ENCODE measurements around the gene INTS6L. TPM values are rescaled to one million over a fixed set of nuclear protein-coding genes. Genes with fewer than 3 reads are reported as not detected.
"Not testable (repeated sequence)": the region's sequence is repeated elsewhere in the genome, so short reads cannot be mapped to it uniquely, and the experiment has no call there.

INTS6L gene
- total and polyA plus RNA-seq, 3 experiments from 2014 or later, result 5.4 to 20.2 (median 19.4) TPM

DNA sequence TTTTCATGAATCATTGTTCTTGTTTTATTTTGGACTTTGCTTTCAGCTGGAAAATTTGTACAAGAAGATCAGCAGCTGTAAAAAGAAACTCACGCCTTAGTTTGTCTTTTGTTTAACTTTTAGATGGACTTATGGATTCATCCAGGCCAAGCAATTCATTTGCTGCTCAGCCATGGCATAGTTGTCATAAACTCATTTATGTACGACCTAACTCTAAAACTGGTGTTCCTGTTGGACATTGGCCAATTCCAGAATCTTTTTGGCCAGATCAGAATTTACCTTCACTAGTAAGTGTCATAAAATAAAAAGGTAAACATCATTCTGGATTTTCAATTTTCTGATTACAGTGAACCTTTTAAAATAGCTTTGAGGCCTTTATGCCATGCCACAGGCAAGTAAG is 29.1 kb downstream of the INTS6L start:
- peaks cover 0 to 76% (median 5%) of the 10 kb centered on the region in 3 donors for H3K36me3 Mint-ChIP-seq
- H3K4me1 Mint-ChIP-seq, result peaks cover 3 to 8% (median 4%) of the 10 kb centered on the region in 3 donors
- DNase-seq, result no peak
- Histone ChIP-seq H3K36me3 (ENCODE audit: insufficient read depth, low read length) (peaks cover 5% of the 10 kb centered on the region), H3K27me3 (ENCODE audit: insufficient read depth, low read length, poor library complexity, severe bottlenecking) (no peaks in the 10 kb centered on the region), H3K9me3 (ENCODE audit: low read length) (no peaks in the 10 kb centered on the region), H3K4me3 (ENCODE audit: low read length) (no peak overlapping the region), H3K4me1 (ENCODE audit: insufficient read depth, low read length) (peaks cover 2% of the 10 kb centered on the region), H3K27ac (ENCODE audit: low read depth, low read length) (no peak overlapping the region)
- CTCF ChIA-PET, result no interaction called here
- H3K9me3 Mint-ChIP-seq, result no peaks in the 10 kb centered on the region
- no peak overlapping the region for H3K27ac Mint-ChIP-seq
- H3K4me3 Mint-ChIP-seq, result no peak overlapping the region
- POLR2A ChIA-PET, result no interaction called here
- H3K27me3 Mint-ChIP-seq, result peaks cover 0 to 3% of the 10 kb centered on the region in 2 donors

DNA sequence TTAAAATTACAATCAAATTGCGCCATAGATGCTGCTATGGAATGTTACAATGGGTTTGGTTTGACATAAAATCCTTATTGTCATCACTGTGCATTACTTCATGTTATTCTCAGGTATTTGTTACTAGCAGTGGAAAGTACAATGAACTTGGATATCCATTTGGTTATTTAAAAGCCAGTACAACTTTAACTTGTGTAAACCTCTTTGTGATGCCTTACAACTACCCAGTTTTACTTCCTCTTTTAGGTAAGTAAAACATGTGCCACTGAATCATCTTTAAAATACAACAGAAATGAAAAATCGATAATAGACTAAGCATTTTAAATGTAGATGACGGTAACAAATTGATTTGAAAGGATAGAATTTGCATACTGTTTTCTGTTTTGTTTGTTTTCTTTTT is 35.6 kb downstream of the INTS6L start:
- Mint-ChIP-seq H3K36me3 (peaks cover 0 to 59% (median 2%) of the 10 kb centered on the region in 3 donors), H3K4me1 (no peaks in the 10 kb centered on the region), H3K4me3 (no peak overlapping the region), H3K27ac (no peak overlapping the region), H3K27me3 (peaks cover 0 to 2% of the 10 kb centered on the region in 2 donors), H3K9me3 (no peaks in the 10 kb centered on the region)
- Histone ChIP-seq H3K27me3 (ENCODE audit: insufficient read depth, low read length, poor library complexity, severe bottlenecking) (no peaks in the 10 kb centered on the region), H3K9me3 (ENCODE audit: low read length) (no peaks in the 10 kb centered on the region), H3K36me3 (ENCODE audit: insufficient read depth, low read length) (peaks cover 5% of the 10 kb centered on the region), H3K4me3 (ENCODE audit: low read length) (no peak overlapping the region), H3K4me1 (ENCODE audit: insufficient read depth, low read length) (no peaks in the 10 kb centered on the region), H3K27ac (ENCODE audit: low read depth, low read length) (no peak overlapping the region)
- ChIA-PET CTCF (no interaction called here), POLR2A (interaction anchor here (0.5 kb wide), 1 partner anchor 45 kb away, joined by 3 read pairs; no protein-coding TSS in a partner anchor)
- DNase-seq, result no peak

DNA sequence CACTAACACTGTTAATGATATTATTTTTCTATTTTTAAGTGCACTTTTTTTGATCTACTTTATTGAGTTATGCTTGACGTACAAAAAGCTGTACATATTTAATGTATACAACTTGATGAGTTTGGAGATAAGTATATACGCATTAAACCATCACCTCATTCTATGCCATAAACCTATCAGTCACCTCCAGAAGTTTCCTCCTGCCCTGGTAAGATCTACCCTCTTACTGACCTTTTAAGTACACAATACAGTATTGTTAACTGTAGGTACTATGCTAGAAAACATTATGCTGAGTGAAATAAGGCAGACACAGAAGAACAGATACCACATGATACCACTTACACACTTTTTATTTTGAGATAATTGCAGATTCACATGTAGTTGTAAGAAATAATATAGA is 36.9 kb downstream of the INTS6L start:
- H3K9me3 Mint-ChIP-seq, result no peaks in the 10 kb centered on the region
- H3K4me1 Mint-ChIP-seq, result no peaks in the 10 kb centered on the region
- no peaks in the 10 kb centered on the region for H3K9me3 ChIP-seq (ENCODE audit: low read length)

DNA sequence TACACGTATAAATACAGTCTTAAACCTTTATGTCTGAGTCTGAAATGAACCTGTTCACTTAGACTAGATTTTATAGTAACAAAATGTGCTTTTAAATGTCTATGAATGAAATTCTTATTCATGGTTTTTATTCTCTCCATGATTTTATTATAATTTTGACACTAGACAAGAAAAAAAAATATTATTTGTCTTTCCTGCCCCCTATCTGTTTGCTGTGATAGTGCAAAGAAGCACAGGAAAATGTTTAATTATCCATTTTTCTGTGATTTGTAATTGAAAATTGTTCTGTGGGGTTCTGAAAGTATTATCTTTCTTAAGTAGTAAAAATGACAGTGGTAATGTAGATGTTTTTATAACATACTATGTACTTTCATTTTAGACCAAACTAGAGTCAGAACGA is 52.0 kb downstream of the INTS6L start:
- no peak overlapping the region for H3K4me3 Mint-ChIP-seq
- no peak overlapping the region for H3K27ac Mint-ChIP-seq
- POLR2A ChIA-PET, result no interaction called here
- CTCF ChIA-PET, result no interaction called here
- Histone ChIP-seq H3K4me3 (ENCODE audit: low read length) (no peak overlapping the region), H3K27me3 (ENCODE audit: insufficient read depth, low read length, poor library complexity, severe bottlenecking) (no peaks in the 10 kb centered on the region), H3K4me1 (ENCODE audit: insufficient read depth, low read length) (no peaks in the 10 kb centered on the region), H3K9me3 (ENCODE audit: low read length) (no peaks in the 10 kb centered on the region), H3K27ac (ENCODE audit: low read depth, low read length) (no peak overlapping the region), H3K36me3 (ENCODE audit: insufficient read depth, low read length) (peaks cover 8% of the 10 kb centered on the region)
- H3K4me1 Mint-ChIP-seq, result no peaks in the 10 kb centered on the region
- no peaks in the 10 kb centered on the region for H3K9me3 Mint-ChIP-seq
- DNase-seq, result no peak
- H3K27me3 Mint-ChIP-seq, result peaks cover 0 to 6% of the 10 kb centered on the region in 2 donors
- H3K36me3 Mint-ChIP-seq, result peaks cover 0 to 56% (median 6%) of the 10 kb centered on the region in 3 donors

More for the DNA sequence above, 36.9 kb downstream of the INTS6L start:
- Mint-ChIP-seq H3K4me3 (no peak overlapping the region), H3K27ac (no peak overlapping the region), H3K27me3 (no peaks in the 10 kb centered on the region), H3K36me3 (peaks cover 0 to 53% (median 6%) of the 10 kb centered on the region in 3 donors)
- H3K4me3 ChIP-seq (ENCODE audit: low read length), result no peak overlapping the region
- H3K27me3 ChIP-seq (ENCODE audit: insufficient read depth, low read length, poor library complexity, severe bottlenecking), result no peaks in the 10 kb centered on the region
- DNase-seq, result no peak
- no peak overlapping the region for H3K27ac ChIP-seq (ENCODE audit: low read depth, low read length)
- no peaks in the 10 kb centered on the region for H3K36me3 ChIP-seq (ENCODE audit: insufficient read depth, low read length)
- ChIA-PET POLR2A (no interaction called here), CTCF (no interaction called here)
- no peaks in the 10 kb centered on the region for H3K4me1 ChIP-seq (ENCODE audit: insufficient read depth, low read length)

DNA sequence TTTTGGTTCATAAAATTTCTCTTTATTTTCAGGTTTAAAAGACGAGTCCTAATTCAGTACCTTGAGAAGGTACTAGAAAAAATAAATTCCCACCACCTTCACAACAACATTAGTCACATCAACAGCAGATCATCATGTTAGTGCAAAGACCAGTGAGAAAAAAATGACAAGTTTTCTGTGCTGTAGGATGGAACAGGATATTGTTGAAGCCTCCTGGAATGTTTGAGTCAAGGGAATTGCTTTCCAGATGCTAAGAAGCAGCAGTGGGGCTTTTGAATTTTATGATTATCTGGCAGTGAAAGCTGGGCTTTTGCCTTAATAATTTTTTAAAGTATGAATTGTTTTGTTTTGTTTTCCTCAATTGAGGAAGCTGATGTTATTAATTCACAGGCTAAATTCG is 61.0 kb downstream of the INTS6L start:
- peaks cover 0 to 3% of the 10 kb centered on the region in 2 donors for H3K27me3 Mint-ChIP-seq
- Histone ChIP-seq H3K27ac (ENCODE audit: low read depth, low read length) (no peak overlapping the region), H3K9me3 (ENCODE audit: low read length) (no peaks in the 10 kb centered on the region), H3K36me3 (ENCODE audit: insufficient read depth, low read length) (no peaks in the 10 kb centered on the region), H3K4me3 (ENCODE audit: low read length) (no peak overlapping the region), H3K4me1 (ENCODE audit: insufficient read depth, low read length) (no peaks in the 10 kb centered on the region), H3K27me3 (ENCODE audit: insufficient read depth, low read length, poor library complexity, severe bottlenecking) (no peaks in the 10 kb centered on the region)
- H3K27ac Mint-ChIP-seq, result peak overlapping the region in 1 of 8 donors; percentile 6
- peaks cover 0 to 52% (median 7%) of the 10 kb centered on the region in 3 donors for H3K36me3 Mint-ChIP-seq
- H3K4me3 Mint-ChIP-seq, result no peak overlapping the region
- CTCF ChIA-PET, result no interaction called here
- no peaks in the 10 kb centered on the region for H3K9me3 Mint-ChIP-seq
- POLR2A ChIA-PET, result no interaction called here
- no peak for DNase-seq
- no peaks in the 10 kb centered on the region for H3K4me1 Mint-ChIP-seq

DNA sequence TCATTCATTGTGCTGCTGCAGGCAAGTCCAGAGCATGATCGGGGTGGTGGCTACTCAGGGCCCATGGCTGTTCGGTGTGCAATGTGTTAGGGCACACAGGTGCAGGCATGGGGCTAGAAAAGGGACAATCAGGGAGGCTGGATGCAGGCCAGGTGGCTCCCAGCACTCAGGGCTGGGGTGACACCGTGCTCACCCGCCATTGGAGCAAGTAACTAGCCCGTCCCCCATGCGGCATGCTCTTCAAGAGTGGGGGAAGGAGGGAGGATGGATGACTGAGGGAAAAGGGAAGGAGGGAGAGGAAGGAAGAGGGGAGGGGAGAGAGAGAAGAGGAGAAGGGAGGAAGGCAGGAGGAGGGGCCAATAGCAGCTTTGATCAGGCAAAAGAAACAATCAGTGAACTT is 64.7 kb downstream of the INTS6L start:
- no peaks in the 10 kb centered on the region for H3K27me3 ChIP-seq (ENCODE audit: insufficient read depth, low read length, poor library complexity, severe bottlenecking)
- H3K9me3 ChIP-seq (ENCODE audit: low read length), result no peaks in the 10 kb centered on the region
- no peak overlapping the region for H3K4me3 Mint-ChIP-seq
- CTCF ChIA-PET, result no interaction called here
- peaks cover 0 to 20% (median 3%) of the 10 kb centered on the region in 3 donors for H3K36me3 Mint-ChIP-seq
- no peaks in the 10 kb centered on the region for H3K4me1 Mint-ChIP-seq
- DNase-seq, result no peak
- no peak overlapping the region for H3K27ac ChIP-seq (ENCODE audit: low read depth, low read length)
- no peak overlapping the region for H3K4me3 ChIP-seq (ENCODE audit: low read length)
- no peak overlapping the region for H3K27ac Mint-ChIP-seq
- H3K9me3 Mint-ChIP-seq, result peaks cover 0 to 1% (median 0%) of the 10 kb centered on the region in 5 donors
- H3K27me3 Mint-ChIP-seq, result peaks cover 2 to 7% of the 10 kb centered on the region in 2 donors
- H3K36me3 ChIP-seq (ENCODE audit: insufficient read depth, low read length), result no peaks in the 10 kb centered on the region
- no peaks in the 10 kb centered on the region for H3K4me1 ChIP-seq (ENCODE audit: insufficient read depth, low read length)
- POLR2A ChIA-PET, result no interaction called here

DNA sequence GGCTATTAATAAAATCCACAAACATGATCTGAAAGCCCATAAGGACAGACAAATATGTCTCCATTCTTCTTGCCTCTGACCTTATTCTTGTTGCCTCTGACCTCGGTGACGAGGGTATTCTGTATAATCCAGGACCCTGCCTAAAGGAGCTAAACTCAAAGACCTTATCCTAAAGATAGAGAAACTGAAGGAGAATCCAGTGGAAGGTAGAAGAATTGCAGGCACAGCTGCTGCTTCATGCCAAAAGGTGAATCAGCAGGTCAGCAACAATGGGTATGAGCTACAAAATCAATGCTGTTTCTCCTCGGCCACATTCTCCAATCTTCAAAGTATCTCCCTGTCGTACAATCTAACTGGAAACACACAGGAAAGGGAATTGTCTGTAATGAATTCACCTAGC is 71.4 kb downstream of the INTS6L start:
- no peaks in the 10 kb centered on the region for H3K27me3 ChIP-seq (ENCODE audit: insufficient read depth, low read length, poor library complexity, severe bottlenecking)
- Mint-ChIP-seq H3K4me1 (no peaks in the 10 kb centered on the region), H3K27ac (no peak overlapping the region), H3K4me3 (no peak overlapping the region), H3K27me3 (peaks cover 2 to 15% of the 10 kb centered on the region in 2 donors), H3K36me3 (peaks cover 0 to 1% (median 0%) of the 10 kb centered on the region in 3 donors), H3K9me3 (peaks cover 0 to 1% (median 0%) of the 10 kb centered on the region in 5 donors)
- DNase-seq, result no peak
- H3K36me3 ChIP-seq (ENCODE audit: insufficient read depth, low read length), result no peaks in the 10 kb centered on the region
- H3K9me3 ChIP-seq (ENCODE audit: low read length), result no peaks in the 10 kb centered on the region
- POLR2A ChIA-PET, result no interaction called here
- H3K4me1 ChIP-seq (ENCODE audit: insufficient read depth, low read length), result no peaks in the 10 kb centered on the region
- no peak overlapping the region for H3K27ac ChIP-seq (ENCODE audit: low read depth, low read length)
- CTCF ChIA-PET, result no interaction called here
- no peak overlapping the region for H3K4me3 ChIP-seq (ENCODE audit: low read length)

DNA sequence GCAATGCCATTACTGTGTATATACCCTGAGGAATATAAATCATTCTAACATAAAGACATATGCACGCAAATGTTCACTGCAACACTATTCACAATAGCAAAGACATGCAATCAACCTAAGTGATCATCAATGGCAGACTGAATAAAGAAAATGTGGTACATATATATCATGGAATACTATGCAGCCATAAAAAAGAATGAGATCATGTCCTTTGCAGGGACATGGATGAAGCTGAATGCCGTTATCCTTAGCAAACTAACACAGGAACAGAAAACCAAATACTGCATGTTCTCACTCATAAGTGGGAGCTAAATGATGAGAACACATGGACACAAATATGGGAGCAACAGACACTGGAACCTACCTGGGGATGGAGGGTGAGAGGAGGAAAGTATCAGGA is 73.6 kb downstream of the INTS6L start:
- H3K4me1 ChIP-seq (ENCODE audit: insufficient read depth, low read length); H3K9me3 ChIP-seq (ENCODE audit: low read length); H3K36me3 ChIP-seq (ENCODE audit: insufficient read depth, low read length); DNase-seq; H3K4me3 Mint-ChIP-seq; H3K36me3 Mint-ChIP-seq; H3K27ac ChIP-seq (ENCODE audit: low read depth, low read length); H3K4me3 ChIP-seq (ENCODE audit: low read length); H3K9me3 Mint-ChIP-seq; POLR2A ChIA-PET; H3K27me3 ChIP-seq (ENCODE audit: insufficient read depth, low read length, poor library complexity, severe bottlenecking); CTCF ChIA-PET; H3K4me1 Mint-ChIP-seq: not testable (repeated sequence)
- peak overlapping the region in 1 of 8 donors; percentile 24 for H3K27ac Mint-ChIP-seq
- H3K27me3 Mint-ChIP-seq, result peaks cover 1 to 15% of the 10 kb centered on the region in 2 donors

DNA sequence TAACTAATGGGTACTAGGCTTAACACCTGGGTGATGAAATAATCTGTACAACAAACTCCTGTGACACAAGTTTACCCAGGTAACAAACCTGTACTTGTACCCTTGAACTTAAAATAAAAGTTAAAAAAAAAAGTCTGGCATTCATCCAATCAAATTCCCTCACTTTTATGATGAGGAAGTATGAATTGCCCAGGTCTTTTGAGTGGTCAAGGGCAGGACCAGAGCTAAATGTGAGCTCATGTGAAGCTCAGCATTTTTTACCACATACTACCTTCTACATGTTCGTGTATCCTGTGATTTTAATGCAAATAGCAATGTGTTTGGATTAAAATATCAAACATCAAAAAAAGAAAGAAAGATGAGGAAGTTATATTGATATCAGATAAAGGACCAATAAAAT is 74.0 kb downstream of the INTS6L start:
- H3K4me3 ChIP-seq (ENCODE audit: low read length); H3K4me1 ChIP-seq (ENCODE audit: insufficient read depth, low read length); DNase-seq; H3K27ac Mint-ChIP-seq; H3K27ac ChIP-seq (ENCODE audit: low read depth, low read length); CTCF ChIA-PET; H3K36me3 ChIP-seq (ENCODE audit: insufficient read depth, low read length); H3K36me3 Mint-ChIP-seq; H3K27me3 ChIP-seq (ENCODE audit: insufficient read depth, low read length, poor library complexity, severe bottlenecking); POLR2A ChIA-PET; H3K4me1 Mint-ChIP-seq; H3K9me3 ChIP-seq (ENCODE audit: low read length); H3K9me3 Mint-ChIP-seq; H3K4me3 Mint-ChIP-seq: not testable (repeated sequence)
- H3K27me3 Mint-ChIP-seq, result peaks cover 0 to 15% of the 10 kb centered on the region in 2 donors
